Forelimb muscle (tissue), 1 donor: ENCODE results near the gene NASP. TPM values are rescaled to one million over a fixed set of nuclear protein-coding genes. Genes with fewer than 3 reads are reported as not detected.

Source experiments
- DNase-seq: peaks from one replicate; pipeline ENCODE4 v3.0.0-alpha.2; 2013; ENCODE audit warnings: low read depth
- polyA plus RNA-seq: library from polyadenylated mRNA; unstranded; fragments of 120-200 nt; gene quantifications from one replicate; pipeline ENCODE4 v1.2.1, GENCODE V29; 2013; ENCODE audit not compliant: insufficient read length

Gene NASP
- polyA plus RNA-seq, 1 donor = 141 TPM

DNA sequence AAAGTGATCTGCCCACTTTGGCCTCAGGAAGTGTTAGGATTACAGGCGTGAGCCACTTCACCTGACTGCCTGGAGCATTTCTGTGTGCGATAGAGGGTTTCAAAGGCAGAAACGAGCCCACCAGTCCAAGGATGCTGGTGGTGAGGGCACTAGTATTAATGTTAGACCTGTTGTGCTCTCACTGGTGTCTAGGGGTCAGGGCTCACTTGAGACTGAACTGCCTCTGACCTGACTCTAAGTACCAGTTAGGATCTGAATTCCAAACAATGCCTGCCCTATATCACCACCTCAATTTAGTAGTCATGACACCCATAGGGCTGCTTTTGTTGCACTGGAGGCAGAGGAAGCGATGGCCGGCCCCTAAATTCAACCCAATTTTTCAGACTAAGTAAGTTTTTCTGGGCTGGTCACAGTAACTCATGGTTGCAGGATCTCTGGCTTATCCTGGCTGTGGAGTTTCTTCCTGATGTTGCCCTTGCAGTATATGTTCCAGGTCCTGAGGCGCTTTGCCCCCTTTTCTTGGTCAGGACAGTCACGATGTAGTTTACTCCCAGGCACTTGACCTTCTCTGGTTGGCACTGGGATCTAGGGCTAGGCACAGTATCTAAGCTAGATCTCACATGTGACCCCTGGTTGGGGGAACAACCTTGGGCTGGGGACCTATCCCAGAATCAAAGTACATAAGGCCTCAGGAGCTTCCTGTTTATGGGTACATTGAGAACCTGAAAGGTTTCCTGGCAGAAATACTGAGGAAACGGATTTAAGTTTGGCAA, 35.5 kb downstream of the NASP start:
- DNase-seq = no peak

DNA sequence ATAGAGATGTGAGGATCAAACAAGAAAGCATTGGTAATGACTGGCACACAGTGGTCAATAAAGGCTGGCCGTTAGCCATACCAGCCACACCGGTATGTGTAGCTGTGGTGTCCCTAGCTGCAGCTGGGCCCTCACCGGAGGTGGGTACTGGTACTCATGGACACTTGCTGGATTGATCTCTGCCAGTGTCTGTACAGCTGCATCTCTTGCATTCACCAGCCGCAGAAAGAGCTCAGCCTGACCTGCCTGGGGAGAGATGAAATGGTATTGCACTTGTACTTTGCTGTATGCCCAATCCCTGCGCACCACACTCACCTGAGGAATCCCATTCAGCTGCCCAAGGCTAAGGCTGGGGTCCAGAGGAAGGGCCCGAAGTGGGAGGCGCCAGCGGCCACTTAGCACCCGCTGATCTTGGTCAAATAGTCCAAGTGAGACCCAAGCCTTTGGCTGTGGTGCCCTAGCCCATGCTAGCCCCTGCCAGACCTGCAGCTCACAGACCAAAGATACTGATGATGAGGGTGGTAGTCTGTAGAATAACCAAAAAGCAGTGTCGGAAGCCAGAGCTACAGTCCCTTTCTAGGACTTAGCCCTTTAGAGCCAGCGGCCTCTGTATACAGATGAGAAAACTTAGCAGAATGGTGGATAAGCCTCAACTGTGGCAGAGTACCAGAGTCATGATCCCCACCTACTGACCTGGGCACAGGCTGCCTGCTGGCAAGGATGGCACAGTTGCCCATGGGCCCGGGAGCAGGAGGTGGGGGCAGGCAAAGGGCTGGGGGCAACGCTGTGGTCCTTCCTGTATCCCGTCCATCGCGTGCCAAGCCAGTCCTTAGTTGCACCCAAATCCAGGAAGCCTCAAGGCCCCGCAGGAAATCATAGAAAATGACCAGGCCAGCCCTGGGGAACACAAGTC, 37.0 kb downstream of the NASP start:
- DNase-seq = no peak

DNA sequence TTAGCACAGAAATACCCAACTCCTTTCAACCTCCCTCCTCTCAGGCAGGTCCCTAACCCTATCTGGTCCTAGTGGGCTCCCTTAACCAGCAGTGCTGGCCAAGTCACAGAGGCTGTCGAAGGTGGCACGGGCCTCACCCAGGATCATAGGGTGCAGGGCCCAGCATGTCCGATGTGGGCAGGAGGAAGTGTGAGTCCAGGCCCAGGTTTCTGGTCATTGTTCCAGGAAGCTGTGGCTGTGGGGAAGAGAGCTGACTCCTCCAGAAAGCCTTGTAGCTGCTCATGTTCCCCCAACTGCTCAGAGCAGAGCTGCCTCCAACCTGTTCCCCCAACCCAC, 37.6 kb downstream of the NASP start:
- DNase-seq = no peak

DNA sequence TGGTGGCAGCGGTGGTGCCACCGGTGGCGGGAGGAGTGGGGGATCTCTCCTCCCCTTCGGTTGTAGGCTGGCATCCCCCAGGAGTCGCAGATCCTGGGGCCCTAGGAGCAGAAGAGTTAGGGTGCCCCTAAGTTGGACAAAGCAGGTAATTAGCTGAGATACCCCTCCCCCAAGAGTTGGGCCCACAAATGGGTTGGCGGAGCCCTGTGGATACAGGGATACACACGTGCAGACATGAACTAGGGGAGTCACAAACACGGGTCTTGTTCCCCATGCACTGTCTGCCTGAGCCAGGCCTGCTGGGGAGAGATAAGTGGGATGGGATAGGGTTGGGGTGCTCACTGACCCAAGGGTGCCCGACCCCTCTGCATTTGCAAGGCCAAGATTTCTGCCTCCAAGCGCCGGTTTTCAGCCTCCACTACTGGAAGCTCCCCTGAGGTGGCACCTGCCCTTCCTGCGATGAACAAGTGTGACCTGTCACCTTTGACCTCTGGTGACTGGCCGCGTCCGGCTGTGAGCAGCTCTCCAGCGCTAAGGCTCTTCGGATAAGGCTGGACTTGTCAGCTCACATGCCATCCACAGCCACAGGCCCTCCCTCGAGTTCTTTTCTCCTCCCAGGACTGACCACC, 38.2 kb downstream of the NASP start:
- no peak for DNase-seq

DNA sequence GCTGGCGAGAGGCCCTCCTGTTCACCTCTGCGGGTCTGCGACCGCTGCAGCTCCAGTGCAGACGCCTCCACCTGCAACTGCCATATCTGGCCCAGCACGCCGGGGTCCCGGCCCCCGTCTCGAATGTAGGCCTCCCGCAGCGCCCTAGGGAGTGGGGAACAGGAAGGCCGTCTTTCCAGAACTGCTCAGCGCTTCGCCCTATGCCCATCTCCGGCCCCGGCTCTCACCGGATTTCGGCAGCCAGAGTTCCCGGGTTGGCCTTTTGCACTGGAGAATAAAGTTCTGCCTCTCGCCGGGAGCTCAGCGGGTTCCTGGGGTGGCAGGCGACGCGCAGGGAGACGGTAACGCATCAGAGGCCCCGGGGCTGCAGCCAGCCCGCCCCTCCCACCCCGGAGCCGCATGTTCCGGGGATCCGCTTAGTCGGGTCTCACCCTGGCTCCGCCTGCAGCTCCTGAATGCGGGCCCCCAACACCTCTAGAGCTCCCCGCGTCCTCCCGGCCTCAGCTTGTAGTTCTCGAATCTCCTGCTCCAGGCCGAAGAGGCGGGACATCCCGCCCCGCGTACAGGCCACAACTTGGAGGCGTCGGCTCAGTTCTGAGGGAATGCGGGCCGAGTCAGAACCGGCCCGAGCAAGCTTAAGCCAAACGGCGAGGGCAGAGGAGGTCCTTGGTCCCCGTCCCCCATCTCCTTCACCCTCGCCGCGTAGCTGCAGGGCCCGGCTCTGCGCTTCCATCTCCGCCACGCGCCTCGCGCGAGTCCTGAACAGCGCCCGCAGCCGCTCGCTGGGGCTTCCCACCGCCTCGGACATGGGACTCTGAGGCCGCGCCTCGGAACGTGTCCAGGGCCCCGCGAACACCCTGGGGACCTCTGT, 38.9 kb downstream of the NASP start:
- no peak for DNase-seq

DNA sequence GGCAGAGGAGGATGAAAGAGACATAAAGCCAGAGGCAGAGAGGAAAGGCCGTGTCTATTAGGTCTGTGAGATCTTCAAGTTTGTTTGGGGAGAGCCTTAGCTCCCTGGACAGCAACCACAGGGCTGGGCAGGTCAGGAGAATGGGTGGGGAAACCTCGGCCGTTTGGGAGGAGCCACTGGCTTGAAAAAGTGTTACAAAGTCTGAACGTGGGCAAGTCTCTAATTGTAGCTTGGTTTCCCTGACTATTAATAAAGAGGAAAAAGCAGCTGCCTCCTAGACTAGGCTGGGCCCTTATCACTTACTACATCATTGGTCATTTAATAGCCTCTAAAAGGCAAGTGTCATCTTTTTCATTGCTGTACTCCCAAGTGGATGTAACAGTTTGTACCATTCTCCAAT, 40.1 kb downstream of the NASP start, which contains the start of gene CCDC17:
Gene CCDC17, minus strand, starts transcription at position 83 of the 400 bp plus-strand sequence. CDS start 145 bp downstream, outside the sequence.
- no peak for DNase-seq

DNA sequence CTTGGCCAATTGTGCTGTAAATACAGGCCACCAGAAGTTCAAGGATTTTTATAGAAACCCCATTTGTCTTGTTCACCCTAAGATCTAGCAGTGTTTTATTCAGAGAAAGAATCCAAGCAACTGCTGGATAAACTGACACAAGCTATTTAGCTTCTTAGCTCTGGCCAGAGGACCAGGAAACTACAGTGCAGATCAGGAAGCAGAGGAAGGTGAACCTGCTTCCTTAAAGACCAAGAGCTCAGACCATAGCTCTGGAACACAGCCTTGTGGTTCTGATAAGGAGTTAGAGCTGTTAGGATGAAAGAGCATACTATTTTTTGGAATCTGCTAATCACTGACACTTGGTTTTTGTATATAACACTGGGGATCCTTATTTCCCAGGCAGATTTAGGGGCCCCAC, 45.2 kb downstream of the NASP start:
- DNase-seq = no peak

DNA sequence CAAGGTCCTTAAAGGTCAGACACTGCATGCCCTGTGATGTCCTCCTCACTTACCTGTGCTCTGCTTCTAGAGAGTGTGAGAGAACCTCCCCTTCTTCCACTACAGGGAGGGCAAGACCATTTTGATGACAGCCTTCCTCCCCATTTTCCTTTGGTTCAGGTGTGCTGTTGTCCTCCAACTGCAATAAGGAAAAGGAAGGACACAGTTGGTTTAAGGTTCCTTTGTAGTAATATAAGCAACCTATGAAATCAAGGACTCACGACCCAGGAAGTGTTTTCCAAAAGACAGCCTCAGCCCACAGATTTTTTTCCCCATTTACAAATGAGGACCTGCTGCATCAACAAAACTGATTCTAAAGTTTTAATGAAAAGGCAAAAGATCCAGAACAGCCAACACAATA, 46.6 kb downstream of the NASP start:
- DNase-seq = no peak

DNA sequence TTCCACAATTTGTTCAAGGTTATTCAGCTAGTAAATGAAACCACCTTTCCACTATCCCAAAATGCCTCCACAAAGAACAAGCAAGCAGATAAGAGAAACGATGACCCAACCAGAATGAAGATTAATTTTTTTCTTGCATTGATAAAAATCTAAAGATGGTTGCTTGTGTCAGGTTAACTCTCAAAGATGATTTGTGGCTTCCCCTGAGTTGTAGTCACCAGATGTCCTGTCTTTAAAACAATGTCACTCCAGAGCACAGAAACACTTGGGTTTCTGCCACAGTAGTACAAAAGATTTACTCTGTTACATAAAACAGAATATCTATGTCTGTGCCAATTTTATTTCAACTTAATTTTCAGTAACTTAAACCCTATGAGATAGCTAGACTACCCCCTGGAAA, 51.4 kb downstream of the NASP start:
- DNase-seq = no peak

DNA sequence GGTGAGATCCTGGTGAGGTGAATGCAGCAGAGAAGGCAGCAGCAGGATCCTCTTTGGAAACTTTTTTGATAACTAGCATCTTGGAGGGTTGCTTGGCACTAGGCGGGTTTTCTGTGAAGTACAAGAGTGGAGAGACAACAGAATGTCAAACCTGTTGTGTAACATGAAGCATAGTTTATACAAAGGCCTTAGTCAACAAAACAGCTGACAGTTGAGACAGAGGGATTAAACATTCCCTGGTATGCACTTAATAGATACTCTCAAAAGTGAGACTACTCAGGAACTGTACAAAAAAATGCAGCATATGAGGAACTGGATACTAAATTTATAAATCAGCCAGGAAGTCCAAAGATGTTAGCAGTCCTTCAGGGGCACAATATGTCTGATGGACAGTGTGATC, 56.5 kb downstream of the NASP start:
- no peak for DNase-seq

DNA sequence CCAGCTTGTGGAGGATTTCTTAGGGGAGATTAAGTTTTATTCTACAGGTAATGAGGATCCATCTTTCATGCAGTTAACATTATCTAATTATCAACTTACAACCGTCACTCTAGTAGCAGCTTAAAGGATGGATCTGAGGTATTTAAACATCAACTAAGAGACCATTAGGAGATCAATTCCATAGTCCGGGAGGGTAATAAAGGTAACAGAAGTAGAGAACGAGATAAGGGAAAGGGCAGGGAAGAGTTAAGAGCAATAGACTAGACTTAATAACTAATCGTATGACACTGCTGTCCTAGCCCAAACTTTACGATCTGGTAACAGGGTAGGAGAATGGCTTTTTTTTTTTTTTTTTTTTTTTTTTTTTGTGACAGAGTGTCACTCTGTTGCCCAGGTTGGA, 59.5 kb downstream of the NASP start:
- no peak for DNase-seq

DNA sequence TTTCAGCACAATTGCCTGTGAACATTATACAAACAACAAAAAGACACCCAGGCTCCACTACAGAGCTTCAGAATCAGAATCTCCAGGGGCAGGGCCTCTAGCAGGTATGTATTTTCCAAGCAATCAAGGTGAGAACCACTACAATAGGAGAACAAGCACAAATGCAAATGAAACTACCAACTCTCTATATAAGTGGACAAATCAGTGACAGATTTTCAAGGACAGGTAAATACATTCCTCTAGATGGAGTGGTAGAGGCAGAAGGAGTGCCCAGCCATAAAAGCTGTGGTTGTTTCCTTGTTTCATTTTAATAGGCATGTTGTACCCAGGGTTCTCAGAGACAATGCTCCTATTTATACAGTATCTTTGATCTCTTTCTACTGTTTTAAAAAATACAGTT, 60.1 kb downstream of the NASP start:
- DNase-seq = no peak

DNA sequence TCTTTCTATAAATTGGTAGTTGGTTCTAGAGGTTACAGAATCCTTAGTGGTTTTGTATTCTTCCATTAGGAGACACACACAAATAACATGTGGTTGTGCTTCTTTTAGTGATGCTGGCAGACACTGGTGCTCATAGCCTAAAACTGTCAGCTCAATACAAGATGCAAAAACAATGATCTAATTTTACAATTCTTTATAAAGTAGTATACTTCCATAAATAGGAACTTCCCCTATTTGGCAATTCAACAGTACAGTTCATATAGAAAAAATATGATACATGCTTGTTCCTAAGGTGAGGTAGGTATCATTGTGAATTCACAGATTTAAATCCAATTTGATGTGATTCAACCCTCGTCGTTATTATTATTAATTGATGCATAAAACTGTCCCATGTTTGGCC, 60.8 kb downstream of the NASP start:
- no peak for DNase-seq

DNA sequence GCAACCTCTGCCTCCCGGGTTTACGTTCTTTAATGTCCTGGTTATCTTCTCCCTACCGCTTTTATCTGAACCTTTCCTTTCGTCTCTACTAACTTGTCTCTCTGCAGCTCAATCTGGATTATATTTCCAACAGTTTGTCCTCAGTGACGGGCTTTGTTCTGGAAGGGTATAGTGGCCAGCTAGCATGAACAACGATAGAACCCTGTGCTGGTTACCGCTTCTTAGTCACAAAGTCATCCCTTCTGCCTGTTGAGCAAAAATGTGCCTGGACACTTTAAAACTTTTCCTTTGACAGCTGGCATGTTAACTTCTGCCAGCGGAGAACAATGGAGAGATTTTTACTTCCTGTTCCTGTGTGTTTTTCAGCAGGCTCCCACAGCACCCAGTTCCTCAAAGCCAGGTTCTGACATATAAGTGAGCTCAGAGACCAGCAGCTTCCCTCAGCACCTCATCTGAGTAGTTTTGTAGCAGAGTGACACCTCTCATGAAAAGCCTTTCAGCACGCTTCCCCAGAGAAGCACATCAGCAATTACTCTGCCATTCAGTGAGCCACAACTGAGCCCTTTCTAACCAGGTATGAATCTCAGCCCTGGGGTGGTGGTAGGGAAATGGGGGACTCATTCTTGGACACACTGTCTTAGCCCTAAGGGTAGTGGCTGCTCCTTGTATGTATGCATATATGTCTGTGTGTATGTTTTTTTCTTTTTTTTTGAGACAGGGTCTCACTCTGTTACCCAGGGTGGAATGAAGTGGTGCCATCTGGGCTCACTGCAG, 63.6 kb downstream of the NASP start:
- no peak for DNase-seq

DNA sequence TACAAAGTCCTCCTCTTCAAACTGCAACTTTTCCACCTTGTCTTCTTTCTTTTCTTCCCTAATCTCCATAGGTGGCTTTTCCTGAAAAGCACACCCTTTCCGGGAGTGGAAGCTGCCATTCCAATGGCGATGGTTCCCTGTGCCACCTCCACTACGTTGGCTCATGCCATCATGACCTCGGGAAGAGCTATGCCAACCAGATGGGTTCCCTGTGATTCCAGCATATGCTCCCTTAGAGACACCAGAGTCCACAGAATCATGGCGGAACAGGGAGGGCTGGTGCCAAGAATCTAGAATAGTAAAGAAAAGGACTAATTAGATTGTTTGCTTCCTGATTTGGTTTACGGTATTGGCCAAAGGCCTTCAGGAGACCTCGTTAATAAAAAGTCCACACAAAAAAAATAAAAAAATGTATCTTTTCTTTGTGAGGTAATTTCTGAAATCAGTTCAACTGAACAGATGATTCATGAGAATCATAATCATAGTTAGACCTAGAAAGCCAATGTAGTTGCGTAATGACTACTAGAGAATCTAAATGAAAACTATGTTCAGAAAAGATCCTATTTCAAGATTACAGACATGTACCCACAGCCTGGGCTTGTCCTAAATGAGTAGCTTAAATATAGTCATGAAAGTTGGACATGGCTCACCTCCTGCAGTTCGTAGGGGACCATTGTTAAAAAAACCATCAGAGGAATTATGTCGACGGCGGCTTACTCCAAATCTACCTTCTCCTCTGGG, 70.9 kb downstream of the NASP start:
- DNase-seq = no peak

DNA sequence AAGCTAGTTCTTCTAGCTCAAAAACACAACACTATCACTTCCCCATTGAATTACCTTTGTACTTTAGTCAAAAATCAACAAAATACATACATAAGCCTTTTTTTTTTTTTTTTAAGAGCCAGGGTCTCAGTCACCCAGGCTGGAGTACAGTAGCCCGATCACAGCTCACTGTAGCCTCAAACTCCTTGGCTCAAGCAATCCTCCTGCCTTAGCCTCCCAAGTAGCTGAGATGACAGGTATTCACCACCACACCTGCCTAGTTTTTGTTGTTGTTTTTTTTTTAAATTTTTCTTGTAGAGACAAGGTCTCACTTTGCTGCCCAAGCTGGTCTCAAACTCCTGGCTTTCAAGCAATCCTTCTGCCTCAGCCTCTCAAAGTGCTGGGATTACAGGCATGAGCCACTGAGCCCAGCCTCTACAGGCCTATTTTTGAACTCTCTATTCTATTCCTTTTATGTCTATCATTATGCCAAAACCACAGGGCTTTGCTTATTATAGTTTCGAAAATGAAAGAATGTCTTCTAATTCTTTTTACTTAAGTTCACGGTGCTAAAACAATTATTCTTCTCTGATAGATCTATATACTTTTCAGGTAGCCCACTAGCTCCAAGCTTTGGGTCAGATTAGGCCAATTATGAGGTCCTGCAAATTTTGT, 72.9 kb downstream of the NASP start:
- DNase-seq = no peak

DNA sequence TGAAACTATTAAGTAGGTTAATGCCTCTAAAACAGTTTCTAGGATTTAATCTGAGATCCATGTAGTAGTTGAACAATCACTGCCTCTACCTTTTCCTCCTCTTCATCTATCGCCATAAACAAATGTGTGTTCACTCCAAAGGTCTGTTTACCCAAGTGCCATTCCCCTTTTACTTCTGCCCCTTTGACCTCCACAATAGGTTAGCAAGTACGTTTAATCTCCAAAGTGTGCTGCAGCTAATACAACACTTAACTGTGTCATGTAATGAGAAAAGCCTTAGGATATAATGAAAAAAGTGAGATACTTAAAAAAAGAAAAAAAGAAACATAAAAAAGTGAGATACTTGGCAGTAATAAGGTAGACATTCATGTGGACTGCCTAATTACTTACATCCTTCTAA, 74.3 kb downstream of the NASP start:
- DNase-seq = no peak

DNA sequence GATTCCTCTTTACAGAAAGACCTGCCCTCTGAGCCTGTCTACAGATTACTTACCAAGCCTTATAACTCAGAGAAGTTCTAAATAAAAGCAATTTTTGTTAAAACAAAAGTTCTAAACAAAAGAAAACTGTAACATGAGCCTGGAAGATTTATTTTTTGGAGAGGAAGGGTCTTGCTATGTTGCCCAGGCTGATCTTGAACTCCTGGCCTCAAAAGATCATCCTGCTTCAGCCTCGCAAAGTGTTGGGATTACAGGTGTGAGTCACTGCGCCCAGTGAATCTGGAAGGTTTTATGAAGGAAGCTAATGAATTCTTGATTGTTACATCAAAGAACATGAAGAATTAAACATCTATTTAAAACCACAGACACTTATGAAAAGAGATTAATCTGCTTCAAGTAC, 75.4 kb downstream of the NASP start:
- no peak for DNase-seq

DNA sequence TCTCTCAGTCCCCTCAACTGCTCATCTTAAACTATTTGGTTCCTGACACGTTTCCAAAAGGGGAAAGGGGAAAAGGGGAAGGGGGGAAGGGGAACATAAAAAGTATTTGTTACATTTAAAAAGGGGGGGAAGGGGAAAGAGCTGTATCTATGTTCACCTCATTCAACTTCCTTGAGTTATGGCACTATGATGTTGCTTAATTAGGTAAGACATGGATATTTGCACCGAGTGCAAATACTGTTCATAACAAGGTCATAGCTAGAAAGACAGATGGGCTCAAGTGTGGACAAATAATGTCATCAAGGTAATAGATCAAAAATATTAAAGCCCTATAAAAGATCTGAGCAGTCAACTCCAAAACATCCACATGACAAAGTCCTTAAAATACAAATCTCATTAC, 76.5 kb downstream of the NASP start:
- no peak for DNase-seq

DNA sequence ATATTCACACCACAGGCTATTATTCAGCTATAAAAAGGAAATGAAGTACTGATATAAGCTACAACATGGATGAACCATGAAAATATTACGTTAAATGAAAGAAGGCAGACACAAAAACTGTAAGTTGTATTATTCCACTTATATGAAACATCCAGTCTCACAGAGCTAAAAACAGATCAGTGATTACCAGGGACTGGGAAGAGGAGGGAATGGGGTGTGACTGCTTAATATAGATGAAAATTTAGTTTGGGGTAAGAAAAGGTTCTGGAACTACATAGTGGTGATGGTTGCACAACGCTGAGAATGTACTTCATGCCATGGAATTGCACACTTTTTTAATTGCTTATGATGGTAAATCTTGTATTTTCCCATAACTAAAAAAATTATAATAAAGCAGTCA, 83.0 kb downstream of the NASP start:
- DNase-seq = no peak
